H9 (cell line): ENCODE results near the gene HIC2. TPM values are rescaled to one million over a fixed set of nuclear protein-coding genes. Genes with fewer than 3 reads are reported as not detected.
"Not testable (repeated sequence)": the region's sequence is repeated elsewhere in the genome, so short reads cannot be mapped to it uniquely, and the experiment has no call there.

Source experiments
- DNase-seq: peaks from one replicate; pipeline ENCODE4 v3.0.0-alpha.2; 2017
- H2AFZ ChIP-seq: one replicate; pipeline ENCODE4 v1.6.1; 2013; ENCODE audit warnings: mild to moderate bottlenecking, low read length, control low read depth, moderate library complexity
- H2AK5ac ChIP-seq: 2 replicates; pipeline ENCODE4 v1.6.1; 2013; ENCODE audit warnings: low read length, control low read depth, mixed read lengths; ENCODE audit not compliant: insufficient read length
- H2BK120ac ChIP-seq: one replicate; pipeline ENCODE4 v1.6.1; 2013; ENCODE audit warnings: low read depth, mild to moderate bottlenecking, low read length, control low read depth, inconsistent platforms; ENCODE audit not compliant: poor library complexity, severe bottlenecking
- H2BK12ac ChIP-seq: 2 replicates; pipeline ENCODE4 v1.6.1; 2013; ENCODE audit warnings: low read length, control low read depth, mixed read lengths, low read depth; ENCODE audit not compliant: insufficient read length
- H2BK15ac ChIP-seq: 2 replicates; pipeline ENCODE4 v1.6.1; 2013; ENCODE audit warnings: low read depth, low read length, control low read depth
- H2BK20ac ChIP-seq: one replicate; pipeline ENCODE4 v1.6.1; 2013; ENCODE audit warnings: low read depth, mild to moderate bottlenecking, low read length, control low read depth, inconsistent platforms; ENCODE audit not compliant: poor library complexity, severe bottlenecking
- H2BK5ac ChIP-seq: 2 replicates; pipeline ENCODE4 v1.6.1; 2013; ENCODE audit warnings: low read length, control low read depth, mixed read lengths; ENCODE audit not compliant: insufficient read length
- H3K14ac ChIP-seq: 2 replicates; pipeline ENCODE4 v1.6.1; 2013; ENCODE audit warnings: low read length, control low read depth; ENCODE audit not compliant: insufficient read depth
- H3K18ac ChIP-seq: 2 replicates; pipeline ENCODE4 v1.6.1; 2013; ENCODE audit warnings: low read depth, mild to moderate bottlenecking, mixed read lengths, low read length, control low read depth; ENCODE audit not compliant: insufficient read length
- H3K23ac ChIP-seq: 2 replicates; pipeline ENCODE4 v1.6.1; 2013; ENCODE audit warnings: low read length, control low read depth, mixed read lengths, low read depth; ENCODE audit not compliant: insufficient read length
- H3K23me2 ChIP-seq: 2 replicates; pipeline ENCODE4 v1.6.1; 2013; ENCODE audit warnings: low read depth, mild to moderate bottlenecking, mixed read lengths, low read length, control low read depth; ENCODE audit not compliant: insufficient read length, poor library complexity, severe bottlenecking
- H3K27ac ChIP-seq: 2 replicates; pipeline ENCODE4 v1.5.1; 2013; ENCODE audit warnings: low read length, control low read depth, mixed read lengths, low read depth; ENCODE audit not compliant: insufficient read length
- H3K27me3 ChIP-seq: 2 replicates; pipeline ENCODE4 v1.6.1; 2013; ENCODE audit warnings: low read length, control low read depth, inconsistent platforms; ENCODE audit not compliant: insufficient read depth
- H3K4ac ChIP-seq: 2 replicates; pipeline ENCODE4 v1.6.1; 2013; ENCODE audit warnings: low read depth, mild to moderate bottlenecking, control low read depth, inconsistent platforms, low read length, moderate library complexity
- H3K4me1 ChIP-seq: 2 replicates; pipeline ENCODE4 v1.6.1; 2013; ENCODE audit warnings: low read length, control low read depth, inconsistent platforms; ENCODE audit not compliant: insufficient read depth
- H3K4me2 ChIP-seq: 2 replicates; pipeline ENCODE4 v1.6.1; 2013; ENCODE audit warnings: low read length, control low read depth, mixed read lengths; ENCODE audit not compliant: insufficient read length, insufficient read depth
- H3K56ac ChIP-seq: 2 replicates; pipeline ENCODE4 v1.6.1; 2013; ENCODE audit warnings: low read depth, mild to moderate bottlenecking, mixed read lengths, low read length, control low read depth; ENCODE audit not compliant: insufficient read length
- H3K79me1 ChIP-seq: 2 replicates; pipeline ENCODE4 v1.6.1; 2013; ENCODE audit warnings: low read depth, mild to moderate bottlenecking, moderate library complexity, low read length, control low read depth, inconsistent platforms; ENCODE audit not compliant: insufficient read depth, poor library complexity, severe bottlenecking
- H3K79me2 ChIP-seq: 2 replicates; pipeline ENCODE4 v1.6.1; 2013; ENCODE audit warnings: low read length, control low read depth, inconsistent platforms; ENCODE audit not compliant: insufficient read depth
- H3K9ac ChIP-seq: 2 replicates; pipeline ENCODE4 v1.6.1; 2013; ENCODE audit warnings: low read length, control low read depth, mixed read lengths; ENCODE audit not compliant: insufficient read length; ENCODE audit errors: extremely low read depth
- H3K9me3 ChIP-seq: one replicate; pipeline ENCODE4 v1.6.1; 2013; ENCODE audit warnings: low read depth, low read length, inconsistent platforms; ENCODE audit not compliant: control insufficient read depth
- H3T11ph ChIP-seq: one replicate; pipeline ENCODE4 v1.6.1; 2013; ENCODE audit warnings: mild to moderate bottlenecking, low read length, control low read depth, inconsistent platforms
- H4K20me1 ChIP-seq: one replicate; pipeline ENCODE4 v1.6.1; 2013; ENCODE audit not compliant: control insufficient read depth, insufficient read length, insufficient read depth
- H4K5ac ChIP-seq: 2 replicates; pipeline ENCODE4 v1.6.1; 2013; ENCODE audit warnings: low read depth, mild to moderate bottlenecking, mixed read lengths, low read length, control low read depth; ENCODE audit not compliant: insufficient read length
- H4K8ac ChIP-seq: replicated peaks from 2 replicates; pipeline ENCODE4 v1.6.1; 2013; ENCODE audit warnings: low read length, control low read depth, mixed read lengths, low read depth; ENCODE audit not compliant: insufficient read length
- H4K91ac ChIP-seq: 2 replicates; pipeline ENCODE4 v1.6.1; 2013; ENCODE audit warnings: low read depth, mild to moderate bottlenecking, moderate library complexity, mixed read lengths, low read length, control low read depth; ENCODE audit not compliant: insufficient read length
- H3K27ac Mint-ChIP-seq, 3 experiments: 2 replicates in 2 of 3; 3 replicates in 1 of 3; pipeline ENCODE4 v1.8.0; 2020 to 2021; ENCODE audit warnings: mixed read lengths in 3 of 3, mild to moderate bottlenecking in 1 of 3, moderate library complexity in 1 of 3
- H3K27me3 Mint-ChIP-seq: 2 replicates; pipeline ENCODE4 v1.8.0; 2021; ENCODE audit warnings: low read depth, mild to moderate bottlenecking, moderate library complexity, mixed read lengths
- H3K36me3 Mint-ChIP-seq, 3 experiments: 2 replicates in 2 of 3; 3 replicates in 1 of 3; pipeline ENCODE4 v1.8.0; 2020 to 2021; ENCODE audit warnings: low read depth in 3 of 3, mixed read lengths in 3 of 3; ENCODE audit not compliant: insufficient read depth in 1 of 3
- H3K4me1 Mint-ChIP-seq, 2 experiments: 2 replicates each; pipeline ENCODE4 v1.8.0; 2020; ENCODE audit warnings: mixed read lengths in 2 of 2
- H3K4me3 Mint-ChIP-seq, 2 experiments: 2 replicates in 1 of 2; 3 replicates in 1 of 2; pipeline ENCODE4 v1.8.0; 2020 to 2021; ENCODE audit warnings: mild to moderate bottlenecking in 2 of 2, mixed read lengths in 2 of 2, moderate library complexity in 1 of 2
- H3K9me3 Mint-ChIP-seq, 2 experiments: 2 replicates in 1 of 2; 3 replicates in 1 of 2; pipeline ENCODE4 v1.8.0; 2020; ENCODE audit warnings: mild to moderate bottlenecking in 2 of 2, mixed read lengths in 2 of 2, moderate library complexity in 1 of 2
- WGBS: extraction: QIAGEN DNeasy Blood & Tissue Kit; methylation state at CpG from one replicate; pipeline ENCODE4 v1.1.7; 2013; ENCODE audit warnings: missing lambda C conversion rate, low lambda C conversion rate, mixed read lengths; ENCODE audit not compliant: insufficient read length; ENCODE audit errors: extremely low coverage; 5-methylcytosine and 5-hydroxymethylcytosine counted together
- total RNA-seq: library from RNA; stranded (reverse); gene quantifications from 2 replicates; pipeline ENCODE4 v1.2.1, GENCODE V29; 2021

HIC2 gene
- total RNA-seq, 1 experiment from 2014 or later = 24.9 TPM

DNA sequence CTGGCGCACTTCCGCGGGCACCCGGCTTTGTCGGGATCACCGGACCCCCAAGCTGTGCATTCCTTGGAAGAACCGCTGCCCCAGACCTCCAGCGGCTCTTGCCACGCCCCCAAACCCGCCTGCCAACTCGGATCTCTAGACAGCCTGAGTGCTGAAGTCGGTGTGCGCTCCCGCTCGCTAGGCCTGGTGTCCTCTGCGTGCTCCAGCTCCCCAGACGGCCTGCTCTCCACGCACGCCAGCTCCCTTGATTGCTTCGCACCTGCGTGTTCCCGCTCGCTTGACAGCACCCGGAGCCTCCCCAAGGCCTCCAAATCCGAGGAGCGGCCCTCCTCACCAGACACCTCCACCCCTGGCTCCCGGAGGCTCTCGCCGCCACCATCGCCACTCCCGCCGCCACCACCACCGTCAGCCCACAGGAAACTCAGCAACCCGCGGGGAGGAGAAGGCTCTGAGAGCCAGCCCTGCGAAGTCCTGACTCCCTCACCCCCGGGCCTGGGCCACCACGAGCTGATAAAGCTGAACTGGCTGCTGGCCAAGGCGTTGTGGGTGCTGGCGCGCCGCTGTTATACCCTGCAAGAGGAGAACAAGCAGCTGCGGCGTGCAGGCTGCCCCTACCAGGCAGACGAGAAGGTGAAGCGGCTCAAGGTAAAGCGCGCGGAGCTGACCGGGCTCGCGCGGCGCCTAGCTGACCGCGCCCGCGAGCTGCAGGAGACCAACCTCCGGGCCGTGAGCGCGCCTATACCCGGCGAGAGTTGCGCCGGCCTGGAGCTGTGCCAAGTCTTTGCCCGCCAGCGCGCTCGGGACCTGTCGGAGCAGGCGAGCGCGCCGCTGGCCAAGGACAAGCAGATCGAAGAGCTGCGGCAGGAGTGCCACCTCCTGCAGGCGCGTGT, 32.5 kb upstream of the HIC2 start:
- not testable (repeated sequence) for H2BK12ac ChIP-seq, H3K9me3 ChIP-seq, H3K27ac ChIP-seq, H3K27me3 Mint-ChIP-seq, H3K9me3 Mint-ChIP-seq, H3K23ac ChIP-seq, H3K79me2 ChIP-seq, H2BK5ac ChIP-seq, H2AK5ac ChIP-seq, H4K20me1 ChIP-seq, H2BK15ac ChIP-seq, DNase-seq, H2BK120ac ChIP-seq, H3K9ac ChIP-seq, H4K5ac ChIP-seq, H3K4me1 ChIP-seq, H3K27ac Mint-ChIP-seq, H3K4me2 ChIP-seq, H3K4me1 Mint-ChIP-seq, H3T11ph ChIP-seq, H3K56ac ChIP-seq, H3K27me3 ChIP-seq, H3K18ac ChIP-seq, H3K4me3 Mint-ChIP-seq, H2BK20ac ChIP-seq, H3K4ac ChIP-seq, H3K14ac ChIP-seq, H4K91ac ChIP-seq, H2AFZ ChIP-seq, H3K79me1 ChIP-seq, H3K23me2 ChIP-seq, H3K36me3 Mint-ChIP-seq, H4K8ac ChIP-seq
- WGBS = no CpG with 5 or more reads among the region's 79 CpGs

DNA sequence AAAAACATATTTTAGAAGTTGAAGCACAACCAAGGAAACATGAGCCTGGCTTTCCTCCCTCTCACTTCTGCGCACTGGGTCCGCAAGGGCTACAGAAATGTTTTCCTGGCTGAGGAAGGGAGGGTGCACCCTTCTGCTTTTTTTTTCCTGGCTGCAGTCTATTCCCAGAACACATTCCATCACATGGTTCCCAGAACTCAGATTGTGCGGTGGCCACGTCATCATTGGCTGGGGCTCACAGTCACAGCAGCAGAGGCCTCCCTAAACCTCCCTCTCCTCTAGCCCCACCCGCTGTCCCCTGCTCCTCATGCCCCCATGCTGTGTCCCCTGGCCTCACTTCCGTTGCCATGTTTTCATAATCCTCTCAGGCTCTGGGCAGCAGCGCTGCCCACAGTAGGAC, 27.7 kb upstream of the HIC2 start:
- H4K5ac ChIP-seq, H3K9me3 ChIP-seq, H3K23me2 ChIP-seq, DNase-seq, H2AFZ ChIP-seq, H3K27ac Mint-ChIP-seq, H3K79me1 ChIP-seq, H3K27me3 Mint-ChIP-seq, H2BK120ac ChIP-seq, H2BK12ac ChIP-seq, H3K14ac ChIP-seq, H3K27ac ChIP-seq, H3K27me3 ChIP-seq, H3K56ac ChIP-seq, H3K79me2 ChIP-seq, H3K4me1 Mint-ChIP-seq, H2BK15ac ChIP-seq, H3K18ac ChIP-seq, H4K91ac ChIP-seq, H3K4me3 Mint-ChIP-seq, H4K20me1 ChIP-seq, H4K8ac ChIP-seq, H2BK5ac ChIP-seq, H2AK5ac ChIP-seq, H3K4me1 ChIP-seq, H3K4me2 ChIP-seq, H3K9me3 Mint-ChIP-seq, H3K4ac ChIP-seq, H2BK20ac ChIP-seq, H3K9ac ChIP-seq, H3K23ac ChIP-seq, H3T11ph ChIP-seq, H3K36me3 Mint-ChIP-seq: not testable (repeated sequence)
- WGBS = no CpG with 5 or more reads among the region's 7 CpGs
